Ammon's horn (tissue), 1 donor: ENCODE results near the gene C1orf35.

Experiments
- DNase-seq: peaks from one replicate; pipeline ENCODE4 v3.0.0-alpha.2; 2016; ENCODE audit warnings: low spot score

The C1orf35 gene

GRCh38 chr1:228094432-228095016 lies 8.6 kb downstream of the C1orf35 start:
- no peak for DNase-seq

- DNase-seq, result no peak
These were observed 9.8 kb downstream of the C1orf35 start for GRCh38 chr1:228093050-228093906.

GRCh38 chr1:228092342-228093049 lies 10.6 kb downstream of the C1orf35 start:
- DNase-seq, result no peak

GRCh38 chr1:228091084-228091483 lies 12.0 kb downstream of the C1orf35 start:
- no peak for DNase-seq

- DNase-seq, result no peak
These were observed 12.5 kb downstream of the C1orf35 start for GRCh38 chr1:228090613-228091081.

GRCh38 chr1:228089519-228090380 lies 13.4 kb downstream of the C1orf35 start:
- no peak for DNase-seq

GRCh38 chr1:228088586-228089498 lies 14.3 kb downstream of the C1orf35 start:
- no peak for DNase-seq

GRCh38 chr1:228087771-228088251 lies 15.3 kb downstream of the C1orf35 start:
- DNase-seq, result no peak

- no peak for DNase-seq
These were observed 17.7 kb downstream of the C1orf35 start for GRCh38 chr1:228085287-228085951.

- no peak for DNase-seq
These were observed 18.3 kb downstream of the C1orf35 start for GRCh38 chr1:228084797-228085196.

GRCh38 chr1:228084325-228084724 lies 18.8 kb downstream of the C1orf35 start:
- DNase-seq, result peak; percentile 46

- DNase-seq, result peak; percentile 57
These were observed 19.2 kb downstream of the C1orf35 start for GRCh38 chr1:228083871-228084278.

GRCh38 chr1:228082918-228083870 lies 19.9 kb downstream of the C1orf35 start:
- DNase-seq, result no peak

- peak; percentile 92 for DNase-seq
These were observed 20.8 kb downstream of the C1orf35 start, which contains the start of gene ARF1 for GRCh38 chr1:228082214-228082917. TSS of gene ARF1 (plus strand) at chr1:228082708. CDS start at chr1:228097115, 14,407 bp downstream.

GRCh38 chr1:228081578-228082213 lies 21.4 kb downstream of the C1orf35 start:
- DNase-seq, result no peak

- DNase-seq, result no peak
These were observed 22.0 kb downstream of the C1orf35 start for GRCh38 chr1:228081144-228081543.

- DNase-seq, result no peak
These were observed 23.4 kb downstream of the C1orf35 start for GRCh38 chr1:228079601-228080263.
